NB4 (cell line): Measurements from ENCODE around the gene CD300C.

Experiments used
- CTCF ChIP-seq: IDR thresholded peaks from one replicate; pipeline ENCODE4 v1.5.1; 2012; ENCODE audit warnings: low read depth, low read length
- MAX ChIP-seq: IDR thresholded peaks from 2 replicates; pipeline ENCODE4 v1.6.1; 2011; ENCODE audit warnings: low read depth, low read length
- MYC ChIP-seq: IDR thresholded peaks from 2 replicates; pipeline ENCODE4 v1.6.1; 2011; ENCODE audit warnings: low read depth, low read length
- POLR2A ChIP-seq: IDR thresholded peaks from 2 replicates; pipeline ENCODE4 v1.6.1; 2011; ENCODE audit warnings: mild to moderate bottlenecking; ENCODE audit not compliant: insufficient read length; ENCODE audit errors: extremely low read depth

GRCh38 chr17:74543891-74544760 is 1.8 kb downstream of the CD300C start:
- TF ChIP-seq CTCF (no peak), POLR2A (no peak), MAX (no peak), MYC (no peak)
